Testis (tissue), 2 donors: ENCODE measurements around the gene CELA1.

Experiments
- CTCF ChIP-seq, 3 experiments: fragments of 450-650 bp in 2 of 3; fragments of 200-600 bp in 1 of 3; sonication (generic) in 1 of 3; IDR thresholded peaks; one replicate each; pipeline ENCODE4 v1.5.1; 2016 to 2019; ENCODE audit warnings: antibody characterized with exemption in 3 of 3, mild to moderate bottlenecking in 2 of 3, moderate library complexity in 1 of 3
- POLR2A ChIP-seq: fragments of 450-650 bp; IDR thresholded peaks from one replicate; pipeline ENCODE4 v1.6.1; 2017; ENCODE audit warnings: antibody characterized with exemption, mild to moderate bottlenecking, moderate library complexity

DNA sequence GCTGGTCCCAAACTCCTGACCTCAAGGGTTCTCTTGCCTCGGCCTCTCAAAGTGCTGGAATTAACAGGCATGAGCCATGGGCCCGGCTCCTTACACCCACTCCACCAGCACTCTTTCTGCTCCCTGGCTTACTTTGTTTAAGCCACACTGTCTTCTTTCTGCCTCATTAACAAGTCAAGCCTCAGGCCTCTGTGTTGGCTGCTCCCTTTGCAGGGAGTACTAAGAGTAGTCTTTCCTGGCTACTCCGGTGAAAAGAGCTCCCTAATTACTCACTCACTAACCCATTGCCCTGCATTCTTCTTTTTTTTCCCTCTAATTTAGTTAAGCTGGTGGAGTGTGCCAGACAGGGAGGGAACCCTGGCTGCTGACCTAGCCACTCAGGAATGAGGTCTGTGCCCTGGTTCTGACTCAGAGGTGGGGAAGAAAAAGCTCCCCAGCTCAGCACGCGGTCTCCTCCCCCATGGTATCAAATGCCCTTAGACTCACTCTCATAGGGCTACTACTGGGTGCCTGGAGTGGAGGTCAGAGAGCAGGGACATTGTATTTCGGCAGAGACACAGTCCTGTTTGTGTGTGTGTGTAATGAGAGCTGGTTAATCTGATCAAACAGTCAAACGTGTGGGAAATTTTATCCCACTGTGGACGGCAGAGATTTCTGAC is 24.9 kb upstream of the CELA1 start:
- no peak for TF ChIP-seq CTCF (IDR thresholded peaks at IDR 0.05)
- TF ChIP-seq POLR2A: no peak
